Adrenal gland (tissue), 12 donors: Measurements from ENCODE around the gene MIGA2. TPM values are rescaled to one million over a fixed set of nuclear protein-coding genes. Genes with fewer than 3 reads are reported as not detected.

Source experiments
- DNase-seq, 7 donors: peaks; one replicate each; pipeline ENCODE4 v3.0.0-alpha.2; 2019 to 2020
- H3K27ac ChIP-seq, 5 donors: fragments of 200-600 bp; sonication (generic) in 4 of 5; 1 replicate in 3 of 5; 2 replicates in 2 of 5; pipeline versions ENCODE4 v1.5.1 to v1.8.0; 2016 to 2020; ENCODE audit warnings: mild to moderate bottlenecking in 1 of 5
- H3K27me3 ChIP-seq: fragments of 200-600 bp; 2 replicates; pipeline ENCODE4 v1.8.0; 2021
- H3K36me3 ChIP-seq, 2 donors: fragments of 200-600 bp; replicated peaks in 1 of 2; 1 replicate in 1 of 2; 2 replicates in 1 of 2; pipeline versions ENCODE4 v1.5.1 to v1.8.0; 2018 to 2022
- H3K4me1 ChIP-seq, 2 donors: fragments of 200-600 bp; replicated peaks in 1 of 2; 1 replicate in 1 of 2; 2 replicates in 1 of 2; pipeline versions ENCODE4 v1.5.1 to v1.8.0; 2018 to 2021
- H3K4me3 ChIP-seq, 4 donors: fragments of 200-600 bp; sonication (generic) in 3 of 4; one replicate each; pipeline ENCODE4 v1.5.1; 2016 to 2018
- H3K9me3 ChIP-seq, 3 donors: fragments of 200-600 bp; sonication (generic) in 1 of 3; replicated peaks in 1 of 3; 1 replicate in 2 of 3; 2 replicates in 1 of 3; pipeline versions ENCODE4 v1.5.1 to v1.8.0; 2016 to 2021
- CTCF ChIP-seq, 6 experiments: fragments of 450-650 bp in 4 of 6; fragments of 200-600 bp in 2 of 6; sonication (generic) in 1 of 6; IDR thresholded peaks; 1 replicate in 5 of 6; 2 replicates in 1 of 6; pipeline versions ENCODE4 v1.5.1 to v1.8.0; 2016 to 2021; ENCODE audit warnings: antibody characterized with exemption in 6 of 6, mild to moderate bottlenecking in 2 of 6, moderate library complexity in 1 of 6
- POLR2A ChIP-seq, 2 donors: fragments of 450-650 bp; IDR thresholded peaks; one replicate each; pipeline ENCODE4 v1.6.1; 2017; ENCODE audit warnings: antibody characterized with exemption in 2 of 2, mild to moderate bottlenecking in 2 of 2, moderate library complexity in 1 of 2
- WGBS, 4 donors: extraction: QIAGEN DNeasy Blood & Tissue Kit in 2 of 4; methylation state at CpG; one replicate each; pipeline versions ENCODE4 v1.1.5 to v1.1.7; 2013 to 2017; 5-methylcytosine and 5-hydroxymethylcytosine counted together
- intact Hi-C, 2 donors: fragments of 100-400 bp; cut with DNase I; formaldehyde crosslinking; loops; one replicate each; pipeline versions ENCODE4 v1.14.1 to v1.15.0; 2022 to 2023
- polyA plus RNA-seq, 3 donors: library from polyadenylated mRNA; stranded (reverse); fragments of 200-250 nt in 2 of 3; fragments of 350-450 nt in 1 of 3; fragmentation: Illumina TruSeq in 1 of 3; extraction: RNeasy Lipid Tissue Mini Kit (QIAGEN cat#74804) in 1 of 3; gene quantifications; one replicate each; pipeline ENCODE4 v1.2.3, GENCODE V29; 2013 to 2014
- total RNA-seq, 9 donors: library from RNA; depleted of rRNA in 4 of 9; stranded (reverse); fragments of >200 nt in 4 of 9; fragments of 120-200 nt in 1 of 9; fragmentation: NEBNext Ultra II Directional in 1 of 9; extraction: Animal tissue kit (Norgen Biotek cat#: 25700) in 1 of 9; gene quantifications; one replicate each; pipeline versions ENCODE4 v1.1.0 to v1.2.4, GENCODE V29; 2013 to 2023
- donor health status: healthy with polysubstance abuse.
- donor health status: Bipolar disorder and iron deficiency.
- donor health status: DM: yes; HTN: yes; CAD: no.
- donor health status: DM: no; HTN: no; CAD: no.
- donor health status: DM: no; HTN: no; CAD: no.
- donor health status: DM: yes; HTN: yes; CAD: no.

MIGA2 gene
- total and polyA plus RNA-seq, 12 donors: 8.9 to 74.6 (median 43.7) TPM

GRCh38 chr9:129064499-129064908 lies 28.1 kb downstream of the MIGA2 start:
- DNase-seq: peak in 6 of 7 donors; percentile 47 to 79 (median 72)
- intact Hi-C loops: no loop called here

GRCh38 chr9:129068110-129068509 lies 31.7 kb downstream of the MIGA2 start:
- no peak overlapping the region for H3K4me3 ChIP-seq
- intact Hi-C loops: no loop called here
- H3K9me3 ChIP-seq: no peaks in the 10 kb centered on the region
- no peak overlapping the region for H3K27ac ChIP-seq
- no peaks in the 10 kb centered on the region for H3K27me3 ChIP-seq
- peaks cover 15 to 18% of the 10 kb centered on the region in 2 donors for H3K4me1 ChIP-seq
- WGBS, 4 donors: 92 to 93% (median 93%) methylated on average over 7 to 19 of the region's 19 CpGs
- TF ChIP-seq POLR2A (IDR thresholded peaks at IDR 0.05): no peak
- TF ChIP-seq CTCF (IDR thresholded peaks at IDR 0.05): no peak
- H3K36me3 ChIP-seq: peaks cover 0 to 58% of the 10 kb centered on the region in 2 donors
- DNase-seq: no peak

More at GRCh38 chr9:129064499-129064908, 28.1 kb downstream of the MIGA2 start:
- Histone ChIP-seq H3K27ac (peak overlapping the region in 2 of 5 donors; percentile 7 to 50), H3K9me3 (no peaks in the 10 kb centered on the region), H3K4me1 (peaks cover 9 to 11% of the 10 kb centered on the region in 2 donors), H3K36me3 (peaks cover 0 to 76% of the 10 kb centered on the region in 2 donors), H3K27me3 (no peaks in the 10 kb centered on the region), H3K4me3 (no peak overlapping the region)
- TF ChIP-seq CTCF (IDR thresholded peaks at IDR 0.05): no peak
- no peak for TF ChIP-seq POLR2A (IDR thresholded peaks at IDR 0.05)
- WGBS, 4 donors: 58 to 73% (median 67%) methylated on average over 8 of the region's 8 CpGs

- DNase-seq: peak; percentile 82 to 97 (median 96)
- Histone ChIP-seq H3K27me3 (no peaks in the 10 kb centered on the region), H3K27ac (peak overlapping the region; percentile 43 to 91 (median 83)), H3K9me3 (no peaks in the 10 kb centered on the region), H3K4me3 (no peak overlapping the region), H3K36me3 (peaks cover 0 to 49% of the 10 kb centered on the region in 2 donors), H3K4me1 (peaks cover 15 to 18% of the 10 kb centered on the region in 2 donors)
- TF ChIP-seq POLR2A (IDR thresholded peaks at IDR 0.05) (peak in 1 of 2 donors; percentile 87), CTCF (IDR thresholded peaks at IDR 0.05) (peak in 4 of 6 experiments; percentile 30 to 45 (median 36))
- intact Hi-C loops: no loop called here
- WGBS, 4 donors: 42 to 58% (median 53%) methylated on average over 7 to 31 of the region's 31 CpGs
Measured at GRCh38 chr9:129068990-129069861, 32.8 kb downstream of the MIGA2 start.

GRCh38 chr9:129069862-129070641 lies 33.6 kb downstream of the MIGA2 start:
- DNase-seq: peak in 1 of 7 donors; percentile 35
- Histone ChIP-seq H3K4me3 (no peak overlapping the region), H3K27me3 (no peaks in the 10 kb centered on the region), H3K27ac (peak overlapping the region in 4 of 5 donors; percentile 80 to 91 (median 86)), H3K4me1 (peaks cover 15 to 18% of the 10 kb centered on the region in 2 donors), H3K9me3 (no peaks in the 10 kb centered on the region), H3K36me3 (peaks cover 0 to 43% of the 10 kb centered on the region in 2 donors)
- no peak for TF ChIP-seq CTCF (IDR thresholded peaks at IDR 0.05)
- TF ChIP-seq POLR2A (IDR thresholded peaks at IDR 0.05): no peak
- 71 to 84% (median 82%) methylated on average over 14 to 26 of the region's 26 CpGs for WGBS, 4 donors
- intact Hi-C loops: no loop called here
